Esophagus squamous epithelium (tissue), 5 donors: ENCODE measurements around the gene GRAPL. TPM values are rescaled to one million over a fixed set of nuclear protein-coding genes. Genes with fewer than 3 reads are reported as not detected.
"Not testable (repeated sequence)": the region's sequence is repeated elsewhere in the genome, so short reads cannot be mapped to it uniquely, and the experiment has no call there.

Experiments
- DNase-seq: peaks from one replicate; lab custom pipeline; 2025; lab: John Stamatoyannopoulos, UW
- H3K27ac ChIP-seq, 4 donors: fragments of 200-600 bp; sonication (generic); one replicate each; pipeline ENCODE4 v1.5.1; 2016 to 2019; ENCODE audit warnings: mild to moderate bottlenecking in 1 of 4
- H3K27me3 ChIP-seq, 4 donors: fragments of 200-600 bp; sonication (generic); 1 replicate in 3 of 4; 2 replicates in 1 of 4; pipeline versions ENCODE4 v1.5.1 to v1.6.0; 2017 to 2021; ENCODE audit warnings: antibody characterized with exemption in 1 of 4
- H3K36me3 ChIP-seq, 3 donors: fragments of 200-600 bp; sonication (generic); one replicate each; pipeline ENCODE4 v1.5.1; 2016 to 2019
- H3K4me1 ChIP-seq, 3 donors: fragments of 200-600 bp; sonication (generic); one replicate each; pipeline ENCODE4 v1.5.1; 2017 to 2019
- H3K4me3 ChIP-seq, 4 donors: fragments of 200-600 bp; sonication (generic); 1 replicate in 3 of 4; 2 replicates in 1 of 4; pipeline ENCODE4 v1.5.1; 2016 to 2019; ENCODE audit warnings: mild to moderate bottlenecking in 2 of 4, moderate library complexity in 1 of 4
- H3K9me3 ChIP-seq, 3 donors: fragments of 200-600 bp; sonication (generic); one replicate each; pipeline ENCODE4 v1.5.1; 2016 to 2019
- WGBS, 2 donors: methylation state at CpG; one replicate each; pipeline ENCODE4 v1.1.5; 2018; 5-methylcytosine and 5-hydroxymethylcytosine counted together
- intact Hi-C: fragments of 100-400 bp; cut with DNase I; formaldehyde crosslinking; loops from one replicate; pipeline ENCODE4 v1.15.0; 2022
- total RNA-seq, 4 donors: library from RNA; depleted of rRNA; stranded (reverse); fragments of >200 nt; gene quantifications; one replicate each; pipeline ENCODE4 v1.1.0, GENCODE V29; 2016
- donor health status: DM: yes; HTN: yes; CAD: no.

GRAPL gene
- total RNA-seq, 4 donors from 2014 or later = 4.0 TPM; not detected in 3

GRCh38 chr17:19162384-19163216 lies 35.2 kb downstream of the GRAPL start:
- no CpG with 5 or more reads among the region's 71 CpGs for WGBS, 2 donors
- intact Hi-C loops = not testable (repeated sequence)

GRCh38 chr17:19174422-19174821 lies 47.0 kb downstream of the GRAPL start:
- H3K4me1 ChIP-seq, H3K27me3 ChIP-seq, DNase-seq, H3K27ac ChIP-seq, H3K9me3 ChIP-seq, intact Hi-C loops, H3K4me3 ChIP-seq, H3K36me3 ChIP-seq: not testable (repeated sequence)
- no CpG with 5 or more reads among the region's 3 CpGs for WGBS, 2 donors

More at GRCh38 chr17:19162384-19163216, 35.2 kb downstream of the GRAPL start:
- H3K9me3 ChIP-seq, H3K36me3 ChIP-seq, H3K4me1 ChIP-seq, H3K27me3 ChIP-seq, DNase-seq, H3K4me3 ChIP-seq, H3K27ac ChIP-seq: not testable (repeated sequence)

- H3K4me3 ChIP-seq, H3K27me3 ChIP-seq, H3K9me3 ChIP-seq, H3K27ac ChIP-seq, H3K36me3 ChIP-seq, DNase-seq, H3K4me1 ChIP-seq, intact Hi-C loops: not testable (repeated sequence)
- WGBS, 2 donors = no CpG with 5 or more reads among the region's 20 CpGs
Measured at GRCh38 chr17:19175410-19175809, 48.0 kb downstream of the GRAPL start.

- H3K4me1 ChIP-seq, intact Hi-C loops, H3K4me3 ChIP-seq, H3K27ac ChIP-seq, H3K9me3 ChIP-seq, DNase-seq, H3K36me3 ChIP-seq, H3K27me3 ChIP-seq: not testable (repeated sequence)
- no CpG with 5 or more reads among the region's 33 CpGs for WGBS, 2 donors
Measured at GRCh38 chr17:19181040-19181875, 53.9 kb downstream of the GRAPL start.

- H3K4me3 ChIP-seq, H3K9me3 ChIP-seq, DNase-seq, H3K4me1 ChIP-seq, H3K36me3 ChIP-seq, intact Hi-C loops, H3K27me3 ChIP-seq: not testable (repeated sequence)
- H3K27ac ChIP-seq = peak overlapping the region in 1 of 4 donors; percentile 69
- 0% methylated on average over 9 of the region's 62 CpGs; no CpG with 5 or more reads in 1 of the 2 donors for WGBS, 2 donors
Measured at GRCh38 chr17:19187883-19188869, 60.8 kb downstream of the GRAPL start.

- DNase-seq, H3K27me3 ChIP-seq, H3K4me3 ChIP-seq, H3K27ac ChIP-seq, H3K36me3 ChIP-seq, H3K9me3 ChIP-seq, intact Hi-C loops, H3K4me1 ChIP-seq: not testable (repeated sequence)
- no CpG with 5 or more reads among the region's 39 CpGs for WGBS, 2 donors
Measured at GRCh38 chr17:19188870-19189708, 61.7 kb downstream of the GRAPL start.

- H3K36me3 ChIP-seq, H3K4me1 ChIP-seq, H3K27ac ChIP-seq, DNase-seq, H3K27me3 ChIP-seq, intact Hi-C loops, H3K9me3 ChIP-seq, H3K4me3 ChIP-seq: not testable (repeated sequence)
- no CpG with 5 or more reads among the region's 36 CpGs for WGBS, 2 donors
Measured at GRCh38 chr17:19189781-19190405, 62.5 kb downstream of the GRAPL start.

GRCh38 chr17:19196382-19197204 lies 69.2 kb downstream of the GRAPL start:
- Histone ChIP-seq H3K27ac (peak overlapping the region in 2 of 4 donors; percentile 61 to 64), H3K4me3 (peak overlapping the region in 3 of 4 donors; percentile 18 to 60 (median 34))

GRCh38 chr17:19202448-19202847 lies 75.1 kb downstream of the GRAPL start:
- H3K4me3 ChIP-seq, intact Hi-C loops, H3K9me3 ChIP-seq, H3K36me3 ChIP-seq, H3K27ac ChIP-seq, DNase-seq, H3K27me3 ChIP-seq, H3K4me1 ChIP-seq: not testable (repeated sequence)
- WGBS, 2 donors = no CpG with 5 or more reads among the region's 20 CpGs

More at GRCh38 chr17:19196382-19197204, 69.2 kb downstream of the GRAPL start:
- H3K9me3 ChIP-seq, H3K27me3 ChIP-seq, H3K4me1 ChIP-seq, DNase-seq, intact Hi-C loops, H3K36me3 ChIP-seq: not testable (repeated sequence)
- 2% methylated on average over 11 of the region's 33 CpGs; no CpG with 5 or more reads in 1 of the 2 donors for WGBS, 2 donors

GRCh38 chr17:19203429-19203828 lies 76.0 kb downstream of the GRAPL start:
- intact Hi-C loops, H3K4me1 ChIP-seq, H3K27me3 ChIP-seq, H3K27ac ChIP-seq, H3K4me3 ChIP-seq, H3K36me3 ChIP-seq, DNase-seq, H3K9me3 ChIP-seq: not testable (repeated sequence)
- no CpG with 5 or more reads among the region's 3 CpGs for WGBS, 2 donors
